K562 (cell line): ENCODE data around the gene DAGLA. TPM values are rescaled to one million over a fixed set of nuclear protein-coding genes. Genes with fewer than 3 reads are reported as not detected.

Experiments
- ETV5 ChIP-seq: sonication (generic); formaldehyde crosslinking; IDR thresholded peaks from 2 replicates; pipeline ENCODE4 v1.4.0; 2020; ENCODE audit warnings: low read depth, mild to moderate bottlenecking, missing genetic modification reagents
- FOXK2 ChIP-seq, 2 experiments: fragments of 450-650 bp; IDR thresholded peaks in 1 of 2; conservative IDR thresholded peaks in 1 of 2; 2 replicates each; pipeline ENCODE4 v1.6.1; 2016; ENCODE audit warnings: low read depth in 2 of 2, mild to moderate bottlenecking in 1 of 2
- GTF2E2 ChIP-seq: fragments of 200-800 bp; sonication (Bioruptor generic); IDR thresholded peaks from 2 replicates; pipeline ENCODE4 v1.6.1; 2016; ENCODE audit warnings: missing genetic modification characterization, missing compliant biosample characterization
- MCM7 ChIP-seq, 2 experiments: fragments of 450-650 bp; IDR thresholded peaks; 2 replicates each; pipeline ENCODE4 v1.6.1; 2016 to 2018
- PCBP1 ChIP-seq: fragments of 200-400 bp; formaldehyde crosslinking; IDR thresholded peaks from 2 replicates; pipeline ENCODE4 v1.6.1; 2018; ENCODE audit warnings: mild to moderate bottlenecking, low read depth, low read length; ENCODE audit not compliant: poor library complexity, severe bottlenecking
- RFX1 ChIP-seq: fragments of 450-650 bp; IDR thresholded peaks from 2 replicates; pipeline ENCODE4 v1.6.1; 2016; ENCODE audit warnings: mild to moderate bottlenecking, moderate library complexity
- TAF7 ChIP-seq: fragments of 450-650 bp; IDR thresholded peaks from 2 replicates; pipeline ENCODE4 v1.6.1; 2016; ENCODE audit warnings: missing genetic modification characterization, missing compliant biosample characterization
- ZNF431 ChIP-seq: sonication (generic); formaldehyde crosslinking; IDR thresholded peaks from 2 replicates; pipeline ENCODE4 v1.8.0; 2022; ENCODE audit warnings: mild to moderate bottlenecking, missing genetic modification reagents
- ZZZ3 ChIP-seq: fragments of 450-650 bp; IDR thresholded peaks from 2 replicates; pipeline ENCODE4 v1.6.1; 2016; ENCODE audit warnings: antibody characterized with exemption, mild to moderate bottlenecking, moderate library complexity
- polyA plus RNA-seq, 8 experiments: library from polyadenylated mRNA; depleted of rRNA in 4 of 8; stranded (reverse) in 5 of 8; unstranded in 3 of 8; fragments of >200 nt; fragmentation: Nextera tagmentation in 2 of 8; fragmentation: Illumina TruSeq in 1 of 8; extraction: Ambion mirVana in 2 of 8; extraction: Trizol in 1 of 8; gene quantifications; 2 replicates each; pipeline versions ENCODE4 v1.2.1 to v1.2.3, GENCODE V29; 2011 to 2014; ENCODE audit warnings: inconsistent platforms in 1 of 8, missing spikeins in 1 of 8
- total RNA-seq, 7 experiments: library from RNA; depleted of rRNA in 6 of 7; stranded (reverse); fragments of >200 nt in 6 of 7; fragmentation: Illumina TruSeq in 2 of 7; extraction: Trizol in 2 of 7; gene quantifications; 2 replicates each; pipeline versions ENCODE4 v1.2.1 to v1.2.3, GENCODE V29; 2011 to 2021; ENCODE audit warnings: low replicate concordance in 1 of 7
- TF ChIP-seq, protein P1 (sequence below): IDR thresholded peaks from 2 replicates; pipeline ENCODE4 v1.6.1; 2011; ENCODE audit warnings: borderline replicate concordance, low read depth, mild to moderate bottlenecking, moderate library complexity, low read length; ENCODE audit not compliant: insufficient read depth, poor library complexity, severe bottlenecking
- TF ChIP-seq, protein P2 (sequence below): fragments of 450-650 bp; IDR thresholded peaks from 2 replicates; pipeline ENCODE4 v1.6.1; 2016; ENCODE audit warnings: low read depth
- TF ChIP-seq, protein P3 (sequence below): fragments of 250-450 bp; sonication (Bioruptor Pico); IDR thresholded peaks from 2 replicates; pipeline ENCODE4 v1.8.0; 2022; ENCODE audit warnings: inconsistent platforms

The DAGLA gene
- total and polyA plus RNA-seq, 9 of the 15 experiments (the other 6 are each of a cell fraction or from before 2014, with no cell fraction given) = 0.03 to 0.16 (median 0.04) TPM; not detected in 4

DNA sequence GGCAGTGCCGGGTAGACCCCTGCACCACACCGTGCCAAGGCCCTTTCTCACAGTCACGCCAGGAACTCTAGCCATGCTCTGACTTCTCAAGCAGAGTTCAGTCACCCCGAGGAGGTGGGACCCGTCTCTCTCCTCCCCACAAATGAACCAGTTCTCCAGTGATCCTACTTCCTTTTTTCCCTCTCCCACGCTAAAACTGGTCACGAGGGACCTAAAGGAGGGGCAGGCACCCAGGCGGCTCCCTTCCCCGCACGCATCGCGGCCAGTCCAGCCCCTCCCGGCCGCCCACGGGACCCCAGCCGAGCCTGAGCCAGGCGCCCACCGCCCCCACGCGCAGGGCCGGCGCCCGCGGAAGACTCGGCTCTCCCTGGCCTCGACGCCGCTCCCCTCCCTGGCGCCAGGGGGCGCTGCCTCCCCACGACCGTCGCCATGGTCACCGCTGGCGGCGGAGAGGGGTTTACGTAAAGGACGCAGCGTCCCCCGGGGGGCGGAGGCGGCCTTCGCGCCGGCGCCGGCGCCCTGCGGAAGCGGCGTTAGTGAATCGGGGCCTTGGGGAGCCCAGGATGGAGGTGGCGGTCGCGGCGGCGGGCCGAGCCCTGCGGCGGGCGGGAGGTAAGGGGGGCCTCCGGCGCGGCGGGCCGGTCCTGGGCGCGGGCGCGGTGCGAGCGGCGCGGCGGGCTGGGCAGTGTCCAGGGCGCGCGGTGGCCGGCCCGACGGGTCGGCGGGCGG lies at the start of gene DAGLA (continued):
- peak; percentile 59 for TF ChIP-seq PCBP1
- no peak for TF ChIP-seq TAF7 (tag)
- TF ChIP-seq, protein P1, sequence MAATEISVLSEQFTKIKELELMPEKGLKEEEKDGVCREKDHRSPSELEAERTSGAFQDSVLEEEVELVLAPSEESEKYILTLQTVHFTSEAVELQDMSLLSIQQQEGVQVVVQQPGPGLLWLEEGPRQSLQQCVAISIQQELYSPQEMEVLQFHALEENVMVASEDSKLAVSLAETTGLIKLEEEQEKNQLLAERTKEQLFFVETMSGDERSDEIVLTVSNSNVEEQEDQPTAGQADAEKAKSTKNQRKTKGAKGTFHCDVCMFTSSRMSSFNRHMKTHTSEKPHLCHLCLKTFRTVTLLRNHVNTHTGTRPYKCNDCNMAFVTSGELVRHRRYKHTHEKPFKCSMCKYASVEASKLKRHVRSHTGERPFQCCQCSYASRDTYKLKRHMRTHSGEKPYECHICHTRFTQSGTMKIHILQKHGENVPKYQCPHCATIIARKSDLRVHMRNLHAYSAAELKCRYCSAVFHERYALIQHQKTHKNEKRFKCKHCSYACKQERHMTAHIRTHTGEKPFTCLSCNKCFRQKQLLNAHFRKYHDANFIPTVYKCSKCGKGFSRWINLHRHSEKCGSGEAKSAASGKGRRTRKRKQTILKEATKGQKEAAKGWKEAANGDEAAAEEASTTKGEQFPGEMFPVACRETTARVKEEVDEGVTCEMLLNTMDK = peak; percentile 87
- no peak for TF ChIP-seq ZNF431 (CRISPR knock-in tag)
- no peak for TF ChIP-seq ZZZ3
- peak; percentile 90 for TF ChIP-seq RFX1
- TF ChIP-seq FOXK2 (conservative IDR thresholded peaks at IDR 0.05 in 1 of 2, IDR thresholded peaks at IDR 0.05 in 1 of 2; ENCODE audit: low read depth in 2 of 2) = no peak
- TF ChIP-seq, protein P2, sequence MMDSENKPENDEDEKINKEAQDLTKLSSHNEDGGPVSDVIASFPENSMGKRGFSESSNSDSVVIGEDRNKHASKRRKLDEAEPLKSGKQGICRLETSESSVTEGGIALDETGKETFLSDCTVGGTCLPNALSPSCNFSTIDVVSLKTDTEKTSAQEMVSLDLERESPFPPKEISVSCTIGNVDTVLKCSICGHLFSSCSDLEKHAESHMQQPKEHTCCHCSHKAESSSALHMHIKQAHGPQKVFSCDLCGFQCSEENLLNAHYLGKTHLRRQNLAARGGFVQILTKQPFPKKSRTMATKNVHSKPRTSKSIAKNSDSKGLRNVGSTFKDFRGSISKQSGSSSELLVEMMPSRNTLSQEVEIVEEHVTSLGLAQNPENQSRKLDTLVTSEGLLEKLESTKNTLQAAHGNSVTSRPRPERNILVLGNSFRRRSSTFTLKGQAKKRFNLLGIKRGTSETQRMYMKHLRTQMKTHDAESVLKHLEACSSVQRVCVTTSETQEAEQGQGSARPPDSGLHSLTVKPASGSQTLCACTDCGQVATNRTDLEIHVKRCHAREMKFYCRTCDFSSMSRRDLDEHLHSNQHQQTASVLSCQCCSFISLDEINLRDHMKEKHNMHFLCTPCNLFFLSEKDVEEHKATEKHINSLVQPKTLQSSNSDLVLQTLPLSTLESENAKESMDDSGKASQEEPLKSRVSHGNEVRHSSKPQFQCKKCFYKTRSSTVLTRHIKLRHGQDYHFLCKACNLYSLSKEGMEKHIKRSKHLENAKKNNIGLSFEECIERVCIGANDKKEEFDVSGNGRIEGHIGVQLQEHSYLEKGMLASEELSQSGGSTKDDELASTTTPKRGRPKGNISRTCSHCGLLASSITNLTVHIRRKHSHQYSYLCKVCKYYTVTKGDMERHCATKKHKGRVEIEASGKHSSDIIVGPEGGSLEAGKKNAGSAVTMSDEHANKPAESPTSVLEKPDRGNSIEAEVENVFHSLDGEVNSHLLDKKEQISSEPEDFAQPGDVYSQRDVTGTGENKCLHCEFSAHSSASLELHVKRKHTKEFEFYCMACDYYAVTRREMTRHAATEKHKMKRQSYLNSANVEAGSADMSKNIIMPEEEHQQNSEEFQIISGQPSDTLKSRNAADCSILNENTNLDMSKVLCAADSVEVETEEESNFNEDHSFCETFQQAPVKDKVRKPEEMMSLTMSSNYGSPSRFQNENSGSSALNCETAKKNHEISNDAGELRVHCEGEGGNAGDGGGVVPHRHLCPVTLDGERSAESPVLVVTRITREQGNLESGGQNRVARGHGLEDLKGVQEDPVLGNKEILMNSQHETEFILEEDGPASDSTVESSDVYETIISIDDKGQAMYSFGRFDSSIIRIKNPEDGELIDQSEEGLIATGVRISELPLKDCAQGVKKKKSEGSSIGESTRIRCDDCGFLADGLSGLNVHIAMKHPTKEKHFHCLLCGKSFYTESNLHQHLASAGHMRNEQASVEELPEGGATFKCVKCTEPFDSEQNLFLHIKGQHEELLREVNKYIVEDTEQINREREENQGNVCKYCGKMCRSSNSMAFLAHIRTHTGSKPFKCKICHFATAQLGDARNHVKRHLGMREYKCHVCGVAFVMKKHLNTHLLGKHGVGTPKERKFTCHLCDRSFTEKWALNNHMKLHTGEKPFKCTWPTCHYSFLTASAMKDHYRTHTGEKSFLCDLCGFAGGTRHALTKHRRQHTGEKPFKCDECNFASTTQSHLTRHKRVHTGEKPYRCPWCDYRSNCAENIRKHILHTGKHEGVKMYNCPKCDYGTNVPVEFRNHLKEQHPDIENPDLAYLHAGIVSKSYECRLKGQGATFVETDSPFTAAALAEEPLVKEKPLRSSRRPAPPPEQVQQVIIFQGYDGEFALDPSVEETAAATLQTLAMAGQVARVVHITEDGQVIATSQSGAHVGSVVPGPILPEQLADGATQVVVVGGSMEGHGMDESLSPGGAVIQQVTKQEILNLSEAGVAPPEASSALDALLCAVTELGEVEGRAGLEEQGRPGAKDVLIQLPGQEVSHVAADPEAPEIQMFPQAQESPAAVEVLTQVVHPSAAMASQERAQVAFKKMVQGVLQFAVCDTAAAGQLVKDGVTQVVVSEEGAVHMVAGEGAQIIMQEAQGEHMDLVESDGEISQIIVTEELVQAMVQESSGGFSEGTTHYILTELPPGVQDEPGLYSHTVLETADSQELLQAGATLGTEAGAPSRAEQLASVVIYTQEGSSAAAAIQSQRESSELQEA = no peak
- TF ChIP-seq ETV5 = no peak
- TF ChIP-seq, protein P3, sequence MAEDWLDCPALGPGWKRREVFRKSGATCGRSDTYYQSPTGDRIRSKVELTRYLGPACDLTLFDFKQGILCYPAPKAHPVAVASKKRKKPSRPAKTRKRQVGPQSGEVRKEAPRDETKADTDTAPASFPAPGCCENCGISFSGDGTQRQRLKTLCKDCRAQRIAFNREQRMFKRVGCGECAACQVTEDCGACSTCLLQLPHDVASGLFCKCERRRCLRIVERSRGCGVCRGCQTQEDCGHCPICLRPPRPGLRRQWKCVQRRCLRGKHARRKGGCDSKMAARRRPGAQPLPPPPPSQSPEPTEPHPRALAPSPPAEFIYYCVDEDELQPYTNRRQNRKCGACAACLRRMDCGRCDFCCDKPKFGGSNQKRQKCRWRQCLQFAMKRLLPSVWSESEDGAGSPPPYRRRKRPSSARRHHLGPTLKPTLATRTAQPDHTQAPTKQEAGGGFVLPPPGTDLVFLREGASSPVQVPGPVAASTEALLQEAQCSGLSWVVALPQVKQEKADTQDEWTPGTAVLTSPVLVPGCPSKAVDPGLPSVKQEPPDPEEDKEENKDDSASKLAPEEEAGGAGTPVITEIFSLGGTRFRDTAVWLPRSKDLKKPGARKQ (CRISPR knock-in tag) = no peak
- no peak for TF ChIP-seq GTF2E2 (tag)
- no peak for TF ChIP-seq MCM7 (IDR thresholded peaks at IDR 0.05)
